ENCODE measurements around the gene TYR. TPM values are rescaled to one million over a fixed set of nuclear protein-coding genes. Genes with fewer than 3 reads are reported as not detected.
A peak's percentile ranks its signal among the peaks of the same experiment; 100 is the strongest.

The TYR gene
- total RNA-seq, 1 experiment from 2014 or later, result not detected

- Histone ChIP-seq H3K4me1 (ENCODE audit: insufficient read depth, low read length) (peaks cover 2% of the 10 kb centered on the region; the same call in 1 of the 2 replicates), H3K4ac (ENCODE audit: low read depth, low read length) (no peak overlapping the region), H3K9ac (ENCODE audit: extremely low read depth, insufficient read length, low read length) (no peak overlapping the region), H3K18ac (ENCODE audit: insufficient read length, low read depth, low read length) (no peak overlapping the region), H3K23ac (ENCODE audit: insufficient read length, low read depth, low read length) (no peak overlapping the region), H3K9me3 (ENCODE audit: control insufficient read depth, low read depth, low read length) (no peaks in the 10 kb centered on the region), H3K23me2 (ENCODE audit: insufficient read length, low read depth, low read length, poor library complexity, severe bottlenecking) (no peaks in the 10 kb centered on the region), H3K56ac (ENCODE audit: insufficient read length, low read depth, low read length) (no peak overlapping the region), H2BK20ac (ENCODE audit: low read depth, low read length, poor library complexity, severe bottlenecking) (no peak overlapping the region), H2BK5ac (ENCODE audit: insufficient read length, low read length) (no peak overlapping the region), H3K14ac (ENCODE audit: insufficient read depth, low read length) (no peak overlapping the region), H2AFZ (ENCODE audit: low read length) (no peak overlapping the region), H3K27ac (ENCODE audit: insufficient read length, low read depth, low read length) (no peak overlapping the region), H2BK15ac (ENCODE audit: low read depth, low read length) (no peak overlapping the region), H4K8ac (replicated peaks; ENCODE audit: insufficient read length, low read depth, low read length) (no peak overlapping the region), H2BK120ac (ENCODE audit: low read depth, low read length, poor library complexity, severe bottlenecking) (no peak overlapping the region), H3K79me1 (ENCODE audit: insufficient read depth, low read depth, low read length, poor library complexity, severe bottlenecking) (no peaks in the 10 kb centered on the region), H3K79me2 (ENCODE audit: insufficient read depth, low read length) (no peaks in the 10 kb centered on the region), H4K5ac (ENCODE audit: insufficient read length, low read depth, low read length) (no peak overlapping the region), H3K4me2 (ENCODE audit: insufficient read depth, insufficient read length, low read length) (no peak overlapping the region), H4K91ac (ENCODE audit: insufficient read length, low read depth, low read length) (no peak overlapping the region), H4K20me1 (ENCODE audit: control insufficient read depth, insufficient read depth, insufficient read length) (no peaks in the 10 kb centered on the region), H3K27me3 (ENCODE audit: insufficient read depth, low read length) (no peaks in the 10 kb centered on the region), H2AK5ac (ENCODE audit: insufficient read length, low read length) (no peak overlapping the region), H3T11ph (ENCODE audit: low read length) (no peak overlapping the region), H2BK12ac (ENCODE audit: insufficient read length, low read depth, low read length) (no peak overlapping the region)
- WGBS (ENCODE audit: extremely low coverage, insufficient read length, low lambda C conversion rate), result no CpG with 5 or more reads among the region's 8 CpGs
- H3K9me3 Mint-ChIP-seq, result no peaks in the 10 kb centered on the region
- peaks cover 22 to 26% of the 10 kb centered on the region in 2 experiments for H3K4me1 Mint-ChIP-seq
- TF ChIP-seq CTCF (conservative IDR thresholded peaks at IDR 0.05), result no peak
- peak; percentile 32 for DNase-seq
- no peaks in the 10 kb centered on the region for H3K27me3 Mint-ChIP-seq (ENCODE audit: low read depth)
- peak overlapping the region; percentile 54 to 96 (median 94); a peak in 4 of 7 replicates for H3K27ac Mint-ChIP-seq
- H3K4me3 Mint-ChIP-seq, result no peak overlapping the region
- H3K36me3 Mint-ChIP-seq (ENCODE audit: insufficient read depth in 1 of 3, low read depth in 3 of 3), result no peaks in the 10 kb centered on the region
These were observed 43.1 kb downstream of the TYR start for GRCh38 chr11:89220684-89221339.
